Adrenal gland (tissue), 12 donors: ENCODE measurements around the gene MIS12. TPM values are rescaled to one million over a fixed set of nuclear protein-coding genes. Genes with fewer than 3 reads are reported as not detected.
A peak's percentile ranks its signal among the peaks of the same experiment; 100 is the strongest.

Experiments
- DNase-seq, 7 donors: peaks; one replicate each; pipeline ENCODE4 v3.0.0-alpha.2; 2019 to 2020
- H3K27ac ChIP-seq, 5 donors: fragments of 200-600 bp; sonication (generic) in 4 of 5; 1 replicate in 3 of 5; 2 replicates in 2 of 5; pipeline versions ENCODE4 v1.5.1 to v1.8.0; 2016 to 2020; ENCODE audit warnings: mild to moderate bottlenecking in 1 of 5
- H3K27me3 ChIP-seq: fragments of 200-600 bp; 2 replicates; pipeline ENCODE4 v1.8.0; 2021
- H3K36me3 ChIP-seq, 2 donors: fragments of 200-600 bp; replicated peaks in 1 of 2; 1 replicate in 1 of 2; 2 replicates in 1 of 2; pipeline versions ENCODE4 v1.5.1 to v1.8.0; 2018 to 2022
- H3K4me1 ChIP-seq, 2 donors: fragments of 200-600 bp; replicated peaks in 1 of 2; 1 replicate in 1 of 2; 2 replicates in 1 of 2; pipeline versions ENCODE4 v1.5.1 to v1.8.0; 2018 to 2021
- H3K4me3 ChIP-seq, 4 donors: fragments of 200-600 bp; sonication (generic) in 3 of 4; one replicate each; pipeline ENCODE4 v1.5.1; 2016 to 2018
- H3K9me3 ChIP-seq, 3 donors: fragments of 200-600 bp; sonication (generic) in 1 of 3; replicated peaks in 1 of 3; 1 replicate in 2 of 3; 2 replicates in 1 of 3; pipeline versions ENCODE4 v1.5.1 to v1.8.0; 2016 to 2021
- POLR2A ChIP-seq, 2 donors: fragments of 450-650 bp; IDR thresholded peaks; one replicate each; pipeline ENCODE4 v1.6.1; 2017; ENCODE audit warnings: antibody characterized with exemption in 2 of 2, mild to moderate bottlenecking in 2 of 2, moderate library complexity in 1 of 2
- WGBS, 4 donors: extraction: QIAGEN DNeasy Blood & Tissue Kit in 2 of 4; methylation state at CpG; one replicate each; pipeline versions ENCODE4 v1.1.5 to v1.1.7; 2013 to 2017; 5-methylcytosine and 5-hydroxymethylcytosine counted together
- intact Hi-C, 2 donors: fragments of 100-400 bp; cut with DNase I; formaldehyde crosslinking; loops; one replicate each; pipeline versions ENCODE4 v1.14.1 to v1.15.0; 2022 to 2023
- polyA plus RNA-seq, 3 donors: library from polyadenylated mRNA; stranded (reverse); fragments of 200-250 nt in 2 of 3; fragments of 350-450 nt in 1 of 3; fragmentation: Illumina TruSeq in 1 of 3; extraction: RNeasy Lipid Tissue Mini Kit (QIAGEN cat#74804) in 1 of 3; gene quantifications; one replicate each; pipeline ENCODE4 v1.2.3, GENCODE V29; 2013 to 2014
- total RNA-seq, 9 donors: library from RNA; depleted of rRNA in 4 of 9; stranded (reverse); fragments of >200 nt in 4 of 9; fragments of 120-200 nt in 1 of 9; fragmentation: NEBNext Ultra II Directional in 1 of 9; extraction: Animal tissue kit (Norgen Biotek cat#: 25700) in 1 of 9; gene quantifications; one replicate each; pipeline versions ENCODE4 v1.1.0 to v1.2.4, GENCODE V29; 2013 to 2023
- TF ChIP-seq, protein P1 (sequence below), 6 experiments: fragments of 450-650 bp in 4 of 6; fragments of 200-600 bp in 2 of 6; sonication (generic) in 1 of 6; IDR thresholded peaks; 1 replicate in 5 of 6; 2 replicates in 1 of 6; pipeline versions ENCODE4 v1.5.1 to v1.8.0; 2016 to 2021; ENCODE audit warnings: antibody characterized with exemption in 6 of 6, mild to moderate bottlenecking in 2 of 6, moderate library complexity in 1 of 6
- donor health status: healthy with polysubstance abuse.
- donor health status: Bipolar disorder and iron deficiency.
- donor health status: DM: yes; HTN: yes; CAD: no.
- donor health status: DM: no; HTN: no; CAD: no.
- donor health status: DM: no; HTN: no; CAD: no.
- donor health status: DM: yes; HTN: yes; CAD: no.

The MIS12 gene
- total and polyA plus RNA-seq, 12 donors = 7.1 to 36.0 (median 15.4) TPM

DNA sequence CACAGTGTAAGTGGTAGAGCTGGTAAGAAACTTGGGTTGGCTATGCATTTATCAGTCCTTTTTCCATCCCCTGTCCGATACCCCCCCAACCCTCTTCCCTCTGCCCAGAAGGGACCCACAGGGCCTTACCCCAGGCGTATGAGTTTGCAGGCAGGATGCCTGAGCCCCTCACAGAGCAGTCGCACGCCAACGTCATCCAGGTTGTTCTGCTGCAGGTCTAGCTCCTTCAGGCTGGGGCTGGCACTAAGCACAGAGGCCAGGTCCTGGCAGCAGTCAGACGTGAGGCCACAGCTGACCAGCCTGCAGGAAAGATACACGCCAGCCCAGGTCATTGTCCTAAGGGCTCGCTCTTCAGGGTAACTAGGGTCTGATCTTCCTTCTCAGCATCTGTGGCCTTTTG, 52.9 kb downstream of the MIS12 start:
- H3K27ac ChIP-seq = no peak overlapping the region
- intact Hi-C loops = no loop called here
- no peaks in the 10 kb centered on the region for H3K9me3 ChIP-seq
- H3K36me3 ChIP-seq = no peaks in the 10 kb centered on the region
- no peak for TF ChIP-seq POLR2A (IDR thresholded peaks at IDR 0.05)
- TF ChIP-seq, protein P1, sequence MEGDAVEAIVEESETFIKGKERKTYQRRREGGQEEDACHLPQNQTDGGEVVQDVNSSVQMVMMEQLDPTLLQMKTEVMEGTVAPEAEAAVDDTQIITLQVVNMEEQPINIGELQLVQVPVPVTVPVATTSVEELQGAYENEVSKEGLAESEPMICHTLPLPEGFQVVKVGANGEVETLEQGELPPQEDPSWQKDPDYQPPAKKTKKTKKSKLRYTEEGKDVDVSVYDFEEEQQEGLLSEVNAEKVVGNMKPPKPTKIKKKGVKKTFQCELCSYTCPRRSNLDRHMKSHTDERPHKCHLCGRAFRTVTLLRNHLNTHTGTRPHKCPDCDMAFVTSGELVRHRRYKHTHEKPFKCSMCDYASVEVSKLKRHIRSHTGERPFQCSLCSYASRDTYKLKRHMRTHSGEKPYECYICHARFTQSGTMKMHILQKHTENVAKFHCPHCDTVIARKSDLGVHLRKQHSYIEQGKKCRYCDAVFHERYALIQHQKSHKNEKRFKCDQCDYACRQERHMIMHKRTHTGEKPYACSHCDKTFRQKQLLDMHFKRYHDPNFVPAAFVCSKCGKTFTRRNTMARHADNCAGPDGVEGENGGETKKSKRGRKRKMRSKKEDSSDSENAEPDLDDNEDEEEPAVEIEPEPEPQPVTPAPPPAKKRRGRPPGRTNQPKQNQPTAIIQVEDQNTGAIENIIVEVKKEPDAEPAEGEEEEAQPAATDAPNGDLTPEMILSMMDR (IDR thresholded peaks at IDR 0.05) = no peak
- H3K27me3 ChIP-seq = no peaks in the 10 kb centered on the region
- H3K4me1 ChIP-seq = no peaks in the 10 kb centered on the region
- H3K4me3 ChIP-seq = no peak overlapping the region
- 85 to 93% (median 91%) methylated on average over 7 to 8 of the region's 8 CpGs for WGBS, 4 donors
- peak in 1 of 7 donors; percentile 30 for DNase-seq

DNA sequence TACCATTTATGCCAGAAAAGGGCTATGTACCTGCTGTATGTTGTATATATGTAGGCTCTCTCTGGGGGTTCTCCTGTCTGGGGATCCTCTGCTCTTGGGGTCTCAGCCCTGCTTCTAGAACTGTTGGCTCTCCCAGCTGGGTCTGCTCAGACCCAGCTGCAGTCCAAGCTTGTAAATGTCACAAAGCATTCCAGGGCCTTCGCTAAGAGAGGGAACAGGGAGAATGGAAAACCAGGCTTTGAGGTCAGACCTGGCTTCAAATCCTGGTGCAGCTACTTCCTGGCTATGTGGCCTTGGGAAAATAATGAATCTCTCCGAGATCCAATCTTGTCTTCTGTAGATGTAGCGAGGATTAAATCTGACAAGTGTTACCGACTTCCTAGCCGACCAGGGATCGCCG, 54.0 kb downstream of the MIS12 start:
- intact Hi-C loops = no loop called here

More for the DNA sequence above, 54.0 kb downstream of the MIS12 start:
- Histone ChIP-seq H3K36me3 (no peaks in the 10 kb centered on the region), H3K9me3 (no peaks in the 10 kb centered on the region), H3K4me1 (no peaks in the 10 kb centered on the region), H3K27ac (no peak overlapping the region), H3K4me3 (no peak overlapping the region), H3K27me3 (no peaks in the 10 kb centered on the region)
- DNase-seq = peak in 1 of 7 donors; percentile 17
- TF ChIP-seq, protein P1 (IDR thresholded peaks at IDR 0.05) = no peak
- no peak for TF ChIP-seq POLR2A (IDR thresholded peaks at IDR 0.05)
- 77 to 89% (median 86%) methylated on average over 6 to 7 of the region's 7 CpGs for WGBS, 4 donors

Other genes starting within 250 kb of the MIS12 start
- gene RABEP1, start 204.3 kb upstream of the MIS12 start, total RNA-seq = 10 to 100 TPM; 26.7 to 58.3 (median 48.4) TPM
- gene RABEP1, start 204.3 kb upstream of the MIS12 start, polyA plus RNA-seq = 10 to 100 TPM; 21.1 to 64.5 (median 34.3) TPM
- gene NUP88, start 66.9 kb upstream of the MIS12 start, total RNA-seq = 10 to 100 TPM; 30.8 to 88.2 (median 56.5) TPM
- gene NUP88, start 66.9 kb upstream of the MIS12 start, polyA plus RNA-seq = 100 to 1,000 TPM in 2 of 3 donors, 10 to 100 TPM in 1; 92.1 to 137 (median 102) TPM
- 10 to 100 TPM; 27.0 to 73.6 (median 31.2) TPM for gene RPAIN, start 66.4 kb upstream of the MIS12 start, total RNA-seq
- gene RPAIN, start 66.4 kb upstream of the MIS12 start, polyA plus RNA-seq = 10 to 100 TPM; 26.1 to 41.7 (median 36.5) TPM
- gene C1QBP, start 47.4 kb upstream of the MIS12 start, total RNA-seq = 100 to 1,000 TPM; 157 to 283 (median 174) TPM
- gene C1QBP, start 47.4 kb upstream of the MIS12 start, polyA plus RNA-seq = 100 to 1,000 TPM in 2 of 3 donors, 10 to 100 TPM in 1; 53.5 to 420 (median 140) TPM
- 10 to 100 TPM in 4 of 9 donors, 1 to 10 TPM in 5; 7.0 to 14.3 (median 9.0) TPM for gene DHX33, start 17.6 kb upstream of the MIS12 start, total RNA-seq
- 10 to 100 TPM in 1 of 3 donors, 1 to 10 TPM in 2; 6.5 to 12.4 (median 10.0) TPM for gene DHX33, start 17.6 kb upstream of the MIS12 start, polyA plus RNA-seq
- gene DERL2, start 388 bp upstream of the MIS12 start, total RNA-seq = 100 to 1,000 TPM in 2 of 9 donors, 10 to 100 TPM in 7; 25.6 to 165 (median 74.1) TPM
- gene DERL2, start 388 bp upstream of the MIS12 start, polyA plus RNA-seq = 100 to 1,000 TPM in 1 of 3 donors, 10 to 100 TPM in 2; 79.9 to 146 (median 88.2) TPM
- 10 to 100 TPM in 6 of 9 donors, 1 to 10 TPM in 3; 6.1 to 74.2 (median 15.1) TPM for gene NLRP1, start 97.9 kb downstream of the MIS12 start, total RNA-seq
- 10 to 100 TPM; 27.2 to 88.9 (median 35.9) TPM for gene NLRP1, start 97.9 kb downstream of the MIS12 start, polyA plus RNA-seq